ENCODE data around the gene CCT7. TPM values are rescaled to one million over a fixed set of nuclear protein-coding genes. Genes with fewer than 3 reads are reported as not detected.

Gene CCT7
- total RNA-seq, 3 donors from 2014 or later: 924 to 1,031 (median 969) TPM

DNA sequence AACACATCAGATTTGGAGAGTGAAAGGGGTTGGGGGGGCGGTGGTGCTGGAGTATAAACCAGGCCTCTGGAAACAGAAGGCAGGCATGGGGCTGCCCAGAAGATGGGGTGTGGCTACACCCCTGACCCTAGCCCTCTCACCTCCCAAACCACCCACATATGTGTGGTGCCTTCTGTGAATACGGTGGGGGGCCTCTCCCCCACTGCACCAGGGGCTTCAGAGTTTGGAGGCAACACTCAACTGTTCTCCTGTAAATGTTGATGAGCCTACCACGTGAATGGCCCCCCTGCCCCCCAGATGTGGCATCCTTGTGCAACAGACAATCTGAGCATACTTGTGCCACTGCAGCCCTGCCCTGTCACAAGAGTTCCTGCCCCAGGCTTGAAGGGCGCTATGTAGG is 30.7 kb downstream of the CCT7 start:
- Mint-ChIP-seq H3K9me3 (no peaks in the 10 kb centered on the region), H3K4me1 (ENCODE audit: low read depth) (peaks cover 16% of the 10 kb centered on the region), H3K36me3 (ENCODE audit: insufficient read depth) (peaks cover 15% of the 10 kb centered on the region), H3K27me3 (ENCODE audit: low read depth) (no peaks in the 10 kb centered on the region), H3K4me3 (no peak overlapping the region)
- ATAC-seq: no peak
- no peak for DNase-seq

DNA sequence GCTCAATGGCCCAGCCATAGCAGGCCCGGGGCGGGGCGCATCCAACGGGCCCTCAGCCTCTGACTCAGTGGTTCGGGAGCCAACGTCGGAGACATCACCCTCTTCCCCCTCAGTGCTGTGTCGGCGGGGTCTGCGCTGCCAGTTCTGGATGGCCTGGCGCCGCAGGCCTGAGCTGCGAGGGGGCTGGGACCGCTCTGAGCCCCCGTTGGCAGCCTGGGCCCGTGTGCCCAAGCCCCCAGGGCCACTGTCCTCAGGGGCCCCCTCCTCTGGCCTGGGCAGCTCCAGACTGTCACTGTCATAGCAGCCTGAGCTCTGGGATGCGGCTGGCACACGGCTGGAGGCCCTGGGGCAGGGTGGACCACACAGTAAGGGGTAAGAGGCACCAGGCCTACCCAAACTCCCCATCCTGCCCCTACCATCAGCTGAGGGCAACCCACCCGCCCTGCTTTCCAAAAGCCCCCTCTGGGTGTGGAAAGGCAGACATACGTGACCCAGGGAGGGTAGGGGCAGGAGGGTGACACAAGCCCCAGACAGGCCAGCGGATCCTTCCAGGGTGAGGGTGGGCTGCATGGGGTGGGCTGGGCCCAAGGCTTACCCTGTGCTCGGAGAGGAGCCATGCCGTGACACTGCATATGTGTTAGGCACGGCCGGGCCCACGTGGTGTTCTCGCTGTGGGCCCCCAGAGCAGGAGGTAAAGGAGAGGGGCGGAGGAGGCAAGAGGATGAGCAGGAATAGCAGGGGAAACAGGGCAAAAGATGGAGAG is 31.4 kb downstream of the CCT7 start:
- DNase-seq (no peak), ATAC-seq (no peak)
- H3K36me3 Mint-ChIP-seq (ENCODE audit: insufficient read depth): peaks cover 15% of the 10 kb centered on the region
- no peak overlapping the region for H3K4me3 Mint-ChIP-seq
- no peaks in the 10 kb centered on the region for H3K9me3 Mint-ChIP-seq
- H3K4me1 Mint-ChIP-seq (ENCODE audit: low read depth): peaks cover 19% of the 10 kb centered on the region
- no peaks in the 10 kb centered on the region for H3K27me3 Mint-ChIP-seq (ENCODE audit: low read depth)

DNA sequence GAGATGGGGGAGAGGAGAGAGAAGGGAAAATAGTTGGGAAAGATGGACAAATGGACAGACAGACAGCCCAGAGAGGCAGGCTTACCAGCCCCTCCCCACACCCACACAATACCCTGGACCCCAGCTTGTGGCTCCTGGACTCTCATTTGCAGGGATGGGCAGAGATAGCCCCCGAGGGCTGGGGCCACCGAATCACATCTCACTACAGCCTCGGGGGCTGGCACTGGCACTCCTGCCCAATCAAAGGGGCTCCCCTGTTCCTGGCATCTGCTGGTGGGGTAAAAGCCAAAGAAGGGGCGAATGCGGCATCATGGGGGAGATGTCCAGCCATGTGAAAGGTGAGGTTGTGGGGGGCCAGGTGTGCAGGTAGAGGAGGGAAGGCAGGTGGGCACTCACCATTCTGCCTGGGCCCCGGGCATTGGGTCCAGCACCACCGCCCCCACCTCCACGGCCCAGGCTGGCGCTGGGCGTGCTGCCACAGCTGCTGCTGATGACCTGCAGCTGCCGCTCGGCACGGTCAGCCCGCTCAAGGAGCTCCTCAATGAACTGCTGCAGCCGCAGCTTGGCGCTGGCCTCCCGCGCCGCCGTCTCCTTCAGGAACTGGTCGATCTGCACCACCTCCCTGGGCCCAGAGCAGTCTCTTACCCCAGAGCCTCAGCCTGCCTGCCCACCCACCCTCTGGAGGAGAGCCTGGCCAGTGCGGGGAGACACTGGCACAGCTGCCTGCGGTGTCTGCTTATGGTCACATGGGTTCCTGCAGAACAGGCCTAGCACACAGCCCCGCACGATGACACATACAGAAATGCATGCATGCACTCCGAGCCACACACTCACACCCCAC is 32.2 kb downstream of the CCT7 start:
- Mint-ChIP-seq H3K9me3 (no peaks in the 10 kb centered on the region), H3K27me3 (ENCODE audit: low read depth) (no peaks in the 10 kb centered on the region), H3K36me3 (ENCODE audit: insufficient read depth) (peaks cover 15% of the 10 kb centered on the region), H3K4me3 (no peak overlapping the region), H3K4me1 (ENCODE audit: low read depth) (peaks cover 19% of the 10 kb centered on the region)
- DNase-seq: no peak
- no peak for ATAC-seq

DNA sequence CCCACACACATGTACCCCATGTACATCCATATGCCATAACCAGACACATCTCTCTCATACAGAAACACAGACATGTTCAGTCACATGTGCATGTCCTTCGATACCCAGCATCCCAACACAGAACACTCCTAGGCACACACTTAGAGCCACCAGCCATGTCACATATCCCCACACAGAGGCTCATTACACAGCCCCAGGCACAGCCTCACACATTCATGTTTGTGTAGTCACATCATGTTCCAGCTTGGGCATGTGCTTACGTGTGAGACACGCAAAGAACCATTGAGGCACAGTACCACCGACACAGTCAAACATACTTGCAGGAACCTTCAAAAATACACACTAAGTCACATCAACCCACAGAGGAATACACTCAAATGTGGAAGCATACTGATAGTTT is 32.9 kb downstream of the CCT7 start:
- DNase-seq (no peak), ATAC-seq (no peak)
- Mint-ChIP-seq H3K27me3 (ENCODE audit: low read depth) (no peaks in the 10 kb centered on the region), H3K4me3 (no peak overlapping the region), H3K36me3 (ENCODE audit: insufficient read depth) (peaks cover 12% of the 10 kb centered on the region), H3K4me1 (ENCODE audit: low read depth) (peaks cover 19% of the 10 kb centered on the region), H3K9me3 (no peaks in the 10 kb centered on the region)

DNA sequence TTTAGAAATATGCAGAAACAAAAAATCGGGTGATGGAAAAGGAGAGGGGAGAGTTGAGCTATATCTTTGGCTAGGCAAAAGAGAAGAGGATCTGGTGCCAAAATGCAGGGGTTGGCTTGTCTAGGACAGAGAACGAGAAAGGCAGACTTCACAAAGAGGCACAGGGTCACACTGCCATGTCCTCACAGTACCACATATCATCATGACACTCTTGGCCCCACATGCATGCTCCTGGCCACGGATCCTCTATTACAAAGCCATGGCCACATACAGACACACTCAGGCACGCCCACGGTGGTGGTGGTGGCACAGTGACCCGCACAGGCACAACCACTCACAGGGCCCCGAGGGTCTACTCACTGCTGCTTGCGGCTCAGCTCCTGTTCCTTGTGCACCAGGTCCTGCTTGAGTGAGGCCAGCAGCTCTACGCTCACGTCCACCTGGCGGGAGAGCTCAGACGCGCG is 34.3 kb downstream of the CCT7 start:
- ATAC-seq: no peak
- Mint-ChIP-seq H3K9me3 (no peaks in the 10 kb centered on the region), H3K4me1 (ENCODE audit: low read depth) (peaks cover 19% of the 10 kb centered on the region), H3K36me3 (ENCODE audit: insufficient read depth) (peaks cover 9% of the 10 kb centered on the region), H3K27me3 (ENCODE audit: low read depth) (no peaks in the 10 kb centered on the region), H3K4me3 (peak overlapping the region; percentile 55)
- no peak for DNase-seq

DNA sequence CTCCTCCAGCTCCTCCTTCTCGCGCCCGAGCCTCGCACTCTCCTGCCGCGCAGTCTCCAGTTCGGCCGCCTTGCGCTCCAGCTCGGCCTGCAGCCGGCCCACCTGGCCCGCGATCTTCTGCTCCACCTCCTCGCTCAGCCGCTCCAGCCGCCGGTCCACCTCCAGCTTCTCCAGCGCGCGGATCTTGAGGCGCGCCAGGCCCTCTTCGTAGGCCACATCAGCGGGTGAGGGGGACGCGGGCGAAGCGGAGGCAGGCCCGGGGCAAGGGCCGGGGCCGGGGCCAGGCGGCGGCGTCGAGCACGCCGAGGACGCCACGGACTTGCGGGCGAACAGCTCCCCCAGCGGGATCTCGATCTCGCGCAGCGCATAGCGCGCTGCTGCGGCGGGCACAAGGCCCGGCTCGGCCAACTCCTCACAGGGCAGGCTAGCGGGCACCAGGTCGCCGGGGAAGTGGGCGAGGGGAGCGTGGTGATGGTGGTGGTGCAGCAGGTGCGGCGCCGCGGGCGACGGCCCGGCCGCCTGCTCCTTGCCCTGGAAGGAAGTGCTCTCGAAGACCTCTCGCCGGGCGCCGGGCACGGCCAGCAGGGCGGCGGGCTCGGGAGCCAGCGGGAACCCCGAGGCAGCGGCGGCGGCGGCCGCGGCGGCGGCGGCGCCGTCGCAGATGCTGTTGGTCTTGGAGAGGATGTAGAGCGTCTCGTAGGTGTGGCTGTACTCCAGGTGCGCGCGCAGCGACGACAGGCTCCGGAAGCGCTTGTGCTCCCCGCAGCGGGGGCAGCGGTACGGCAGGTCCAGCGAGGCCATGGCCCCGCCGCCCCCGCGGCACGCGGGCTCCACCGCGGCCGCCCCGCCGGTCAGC is 35.0 kb downstream of the CCT7 start:
- H3K9me3 Mint-ChIP-seq: no peaks in the 10 kb centered on the region
- peaks cover 8% of the 10 kb centered on the region for H3K36me3 Mint-ChIP-seq (ENCODE audit: insufficient read depth)
- peak; percentile 94 to 95 for ATAC-seq
- peaks cover 19% of the 10 kb centered on the region for H3K4me1 Mint-ChIP-seq (ENCODE audit: low read depth)
- peak overlapping the region; percentile 55 for H3K4me3 Mint-ChIP-seq
- peak; percentile 70 for DNase-seq
- H3K27me3 Mint-ChIP-seq (ENCODE audit: low read depth): no peaks in the 10 kb centered on the region

DNA sequence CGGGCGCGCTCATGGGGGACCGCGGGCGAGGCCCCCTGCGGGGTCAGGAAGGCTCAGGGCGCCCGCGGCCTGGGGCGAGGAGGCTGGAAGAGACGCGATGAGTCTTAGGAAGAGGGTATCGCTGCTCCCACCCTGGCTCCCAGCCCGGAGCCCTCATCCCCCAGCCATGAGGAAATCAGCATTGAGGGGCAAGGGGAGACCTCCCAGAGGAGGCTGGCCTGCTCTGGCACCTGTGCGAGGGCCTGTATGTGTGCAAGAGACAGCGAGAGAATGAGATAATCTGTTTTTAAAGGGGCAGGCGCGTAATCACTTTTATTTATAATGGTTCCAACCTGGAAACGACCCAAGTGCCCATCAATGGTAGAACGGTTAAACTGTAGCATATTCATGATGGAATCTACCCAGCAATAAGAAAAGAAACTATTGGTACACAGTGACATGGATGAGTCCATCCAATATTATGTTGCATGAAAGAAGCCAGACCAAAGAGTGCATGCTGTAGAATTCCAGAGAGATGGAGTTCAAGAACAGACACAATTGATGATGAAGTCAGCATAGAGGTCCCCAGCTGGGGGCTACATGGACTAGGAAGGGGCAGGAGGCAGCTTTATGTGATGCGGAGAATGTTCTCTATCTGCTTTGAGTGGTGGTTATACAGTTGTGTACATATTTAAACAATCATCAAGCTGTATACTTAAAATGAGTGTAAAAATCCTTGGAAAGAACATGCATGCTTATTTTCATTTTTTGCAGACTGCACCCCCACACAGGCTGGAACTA is 35.8 kb downstream of the CCT7 start:
- Mint-ChIP-seq H3K27me3 (ENCODE audit: low read depth) (no peaks in the 10 kb centered on the region), H3K4me1 (ENCODE audit: low read depth) (peaks cover 19% of the 10 kb centered on the region), H3K9me3 (no peaks in the 10 kb centered on the region), H3K36me3 (ENCODE audit: insufficient read depth) (peaks cover 8% of the 10 kb centered on the region), H3K4me3 (peak overlapping the region; percentile 57)
- ATAC-seq (peak; percentile 28 to 39), DNase-seq (no peak)

DNA sequence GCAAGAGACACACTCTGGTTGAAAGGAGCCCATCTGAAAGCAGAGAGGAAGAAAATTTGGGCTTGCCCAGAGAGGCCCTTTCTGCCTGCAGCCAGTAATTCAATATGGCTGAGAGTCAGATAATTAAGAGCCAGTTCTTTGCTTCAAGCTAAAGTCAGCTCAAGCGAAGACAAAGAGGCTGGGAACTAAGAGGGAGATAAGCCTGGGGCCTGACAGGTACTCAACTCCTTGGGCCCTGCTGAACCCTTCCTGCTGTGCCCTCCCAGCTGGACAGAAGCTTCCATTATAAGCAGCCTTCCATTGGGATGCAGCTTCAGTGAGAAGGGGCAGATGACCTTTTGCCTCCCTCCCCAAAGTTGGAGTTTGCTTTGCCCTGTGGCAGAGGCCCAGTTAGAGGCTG is 38.2 kb downstream of the CCT7 start:
- Mint-ChIP-seq H3K4me3 (no peak overlapping the region), H3K36me3 (ENCODE audit: insufficient read depth) (peaks cover 10% of the 10 kb centered on the region), H3K27me3 (ENCODE audit: low read depth) (no peaks in the 10 kb centered on the region), H3K9me3 (no peaks in the 10 kb centered on the region), H3K4me1 (ENCODE audit: low read depth) (peaks cover 14% of the 10 kb centered on the region)
- ATAC-seq: no peak
- no peak for DNase-seq

DNA sequence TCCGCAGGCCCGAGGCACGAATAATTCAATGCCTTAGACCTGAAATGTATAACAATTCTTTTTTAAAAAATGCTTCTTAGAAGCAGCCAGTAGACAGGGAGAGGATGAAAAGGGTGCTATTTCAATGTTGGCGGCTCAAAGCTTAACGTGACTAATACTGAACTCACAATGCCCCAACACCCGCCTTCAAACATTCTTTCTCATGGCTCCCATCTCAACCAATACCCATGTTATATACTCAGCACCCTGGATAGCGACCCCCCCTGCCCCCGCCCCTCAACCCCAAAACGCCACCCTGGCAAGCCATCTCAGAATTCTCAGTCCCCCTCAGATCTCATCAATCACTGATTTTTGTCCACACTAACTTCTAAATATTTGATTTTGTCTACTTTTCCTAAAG is 45.7 kb downstream of the CCT7 start:
- peaks cover 9% of the 10 kb centered on the region for H3K4me1 Mint-ChIP-seq (ENCODE audit: low read depth)
- peaks cover 17% of the 10 kb centered on the region for H3K36me3 Mint-ChIP-seq (ENCODE audit: insufficient read depth)
- no peaks in the 10 kb centered on the region for H3K9me3 Mint-ChIP-seq
- H3K27me3 Mint-ChIP-seq (ENCODE audit: low read depth): no peaks in the 10 kb centered on the region
- no peak for ATAC-seq
- no peak for DNase-seq
- no peak overlapping the region for H3K4me3 Mint-ChIP-seq

DNA sequence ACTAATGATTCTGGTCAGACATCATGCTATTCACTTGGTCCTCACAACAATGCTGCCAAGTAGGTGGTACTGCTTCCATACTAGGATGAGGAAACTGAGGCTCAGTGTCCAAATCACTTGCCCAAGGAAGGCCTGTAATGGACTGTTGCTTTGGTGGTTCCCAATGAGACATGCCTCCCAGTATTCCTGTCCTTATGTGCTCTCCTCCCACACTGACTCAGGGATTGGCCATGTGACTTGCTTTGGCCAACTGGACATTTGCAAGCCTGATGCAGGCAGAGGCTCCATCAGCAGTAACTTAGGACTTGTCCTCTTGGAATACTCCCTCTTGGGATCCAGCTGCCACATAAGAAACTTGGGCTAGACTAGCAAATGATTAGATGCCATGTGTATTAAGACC is 47.1 kb downstream of the CCT7 start:
- Mint-ChIP-seq H3K4me1 (ENCODE audit: low read depth) (peaks cover 19% of the 10 kb centered on the region), H3K36me3 (ENCODE audit: insufficient read depth) (peaks cover 17% of the 10 kb centered on the region)
- DNase-seq: no peak

DNA sequence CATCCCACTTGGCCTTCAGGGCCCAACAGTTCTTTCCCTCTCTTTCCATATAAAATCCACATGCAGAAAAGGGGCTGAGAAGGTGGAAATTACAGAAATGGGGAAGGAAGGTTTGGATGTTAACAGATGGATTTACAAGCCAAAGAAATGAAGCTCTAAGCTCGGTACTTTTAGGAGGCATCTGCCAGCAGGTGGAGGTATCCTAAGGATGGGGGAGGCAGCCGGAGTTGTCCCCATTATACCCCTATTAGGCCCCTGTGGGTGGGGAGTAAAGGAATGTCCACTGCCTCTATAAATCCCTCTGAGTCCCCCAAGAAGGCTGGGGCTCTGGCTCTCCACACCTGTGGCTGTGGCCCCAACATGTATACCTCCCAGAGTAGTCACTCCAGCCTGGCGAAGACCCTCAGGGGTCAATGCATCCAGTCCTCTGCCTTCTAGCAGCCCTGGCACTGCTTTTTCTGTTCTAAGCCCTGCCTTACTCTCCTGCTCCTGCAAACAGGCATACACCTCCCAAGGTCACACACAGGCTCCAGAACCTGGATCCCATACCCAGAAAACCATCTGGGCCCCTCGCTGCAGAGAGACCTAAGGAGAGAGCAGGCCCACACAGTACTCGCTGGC is 48.9 kb downstream of the CCT7 start:
- Mint-ChIP-seq H3K9me3 (no peaks in the 10 kb centered on the region), H3K4me1 (ENCODE audit: low read depth) (peaks cover 19% of the 10 kb centered on the region), H3K36me3 (ENCODE audit: insufficient read depth) (peaks cover 10% of the 10 kb centered on the region), H3K27me3 (ENCODE audit: low read depth) (peaks cover 2% of the 10 kb centered on the region), H3K4me3 (peak overlapping the region; percentile 83)
- DNase-seq (no peak), ATAC-seq (no peak)

More for the DNA sequence above, 47.1 kb downstream of the CCT7 start:
- H3K27me3 Mint-ChIP-seq (ENCODE audit: low read depth): no peaks in the 10 kb centered on the region
- H3K9me3 Mint-ChIP-seq: no peaks in the 10 kb centered on the region
- peak overlapping the region; percentile 24 for H3K4me3 Mint-ChIP-seq
- ATAC-seq: no peak

DNA sequence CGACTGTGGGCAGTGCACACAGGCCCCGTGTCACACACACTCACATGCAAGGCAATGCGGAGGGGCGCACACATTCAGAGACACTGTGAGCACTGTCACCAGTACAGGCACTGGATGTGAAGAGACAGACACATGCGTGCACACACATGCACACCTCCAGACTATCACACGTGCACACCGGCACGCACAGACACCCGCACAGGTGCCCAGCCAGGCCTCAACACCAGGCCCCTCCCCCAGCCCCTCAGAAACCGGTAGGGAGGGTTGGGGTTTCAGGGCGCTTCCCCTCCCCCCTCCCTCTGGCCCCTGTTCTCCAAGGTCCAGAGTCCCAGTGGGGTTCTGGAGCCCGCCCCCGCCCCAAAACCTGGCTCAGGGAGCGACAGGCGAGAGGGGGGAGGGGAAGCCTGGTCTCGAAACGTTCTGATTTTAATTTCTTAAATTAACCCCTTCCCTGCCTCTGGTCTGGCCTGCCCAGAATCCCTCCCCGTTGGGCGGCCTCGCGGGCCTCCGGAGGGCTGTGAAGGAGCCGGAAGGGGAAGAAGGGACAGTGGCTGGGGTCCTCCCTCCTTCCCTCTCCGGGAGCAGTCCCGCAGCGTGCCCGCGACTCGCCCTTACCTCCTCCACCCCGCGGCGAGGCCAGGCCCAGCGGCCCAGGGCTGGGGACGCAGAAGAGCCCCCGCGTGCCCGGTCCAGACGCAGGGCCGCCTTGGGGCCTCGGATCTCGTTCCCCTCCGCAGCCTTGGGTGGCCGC is 49.6 kb downstream of the CCT7 start:
- Mint-ChIP-seq H3K4me3 (peak overlapping the region; percentile 83), H3K9me3 (no peaks in the 10 kb centered on the region), H3K36me3 (ENCODE audit: insufficient read depth) (peaks cover 6% of the 10 kb centered on the region), H3K27me3 (ENCODE audit: low read depth) (peaks cover 9% of the 10 kb centered on the region), H3K4me1 (ENCODE audit: low read depth) (peaks cover 18% of the 10 kb centered on the region)
- ATAC-seq (peak; percentile 27 to 41), DNase-seq (no peak)
